NB4 (cell line): Measurements from ENCODE around the gene GSTM4.
"Not testable (repeated sequence)": the region's sequence is repeated elsewhere in the genome, so short reads cannot be mapped to it uniquely, and the experiment has no call there.

Source experiments
- DNase-seq: peaks from one replicate; pipeline ENCODE4 v3.0.0; 2010; ENCODE audit warnings: low read depth
- H3K4me3 ChIP-seq: one replicate; pipeline ENCODE4 v1.5.1; 2011; ENCODE audit warnings: mild to moderate bottlenecking, low read depth, low read length, moderate library complexity
- MYC ChIP-seq: IDR thresholded peaks from 2 replicates; pipeline ENCODE4 v1.6.1; 2011; ENCODE audit warnings: low read depth, low read length
- POLR2A ChIP-seq: IDR thresholded peaks from 2 replicates; pipeline ENCODE4 v1.6.1; 2011; ENCODE audit warnings: mild to moderate bottlenecking; ENCODE audit not compliant: insufficient read length; ENCODE audit errors: extremely low read depth
- TF ChIP-seq, protein P1 (sequence below): IDR thresholded peaks from 2 replicates; pipeline ENCODE4 v1.6.1; 2011; ENCODE audit warnings: low read depth, low read length
- TF ChIP-seq, protein P2 (sequence below): IDR thresholded peaks from one replicate; pipeline ENCODE4 v1.5.1; 2012; ENCODE audit warnings: low read depth, low read length

GSTM4 gene

DNA sequence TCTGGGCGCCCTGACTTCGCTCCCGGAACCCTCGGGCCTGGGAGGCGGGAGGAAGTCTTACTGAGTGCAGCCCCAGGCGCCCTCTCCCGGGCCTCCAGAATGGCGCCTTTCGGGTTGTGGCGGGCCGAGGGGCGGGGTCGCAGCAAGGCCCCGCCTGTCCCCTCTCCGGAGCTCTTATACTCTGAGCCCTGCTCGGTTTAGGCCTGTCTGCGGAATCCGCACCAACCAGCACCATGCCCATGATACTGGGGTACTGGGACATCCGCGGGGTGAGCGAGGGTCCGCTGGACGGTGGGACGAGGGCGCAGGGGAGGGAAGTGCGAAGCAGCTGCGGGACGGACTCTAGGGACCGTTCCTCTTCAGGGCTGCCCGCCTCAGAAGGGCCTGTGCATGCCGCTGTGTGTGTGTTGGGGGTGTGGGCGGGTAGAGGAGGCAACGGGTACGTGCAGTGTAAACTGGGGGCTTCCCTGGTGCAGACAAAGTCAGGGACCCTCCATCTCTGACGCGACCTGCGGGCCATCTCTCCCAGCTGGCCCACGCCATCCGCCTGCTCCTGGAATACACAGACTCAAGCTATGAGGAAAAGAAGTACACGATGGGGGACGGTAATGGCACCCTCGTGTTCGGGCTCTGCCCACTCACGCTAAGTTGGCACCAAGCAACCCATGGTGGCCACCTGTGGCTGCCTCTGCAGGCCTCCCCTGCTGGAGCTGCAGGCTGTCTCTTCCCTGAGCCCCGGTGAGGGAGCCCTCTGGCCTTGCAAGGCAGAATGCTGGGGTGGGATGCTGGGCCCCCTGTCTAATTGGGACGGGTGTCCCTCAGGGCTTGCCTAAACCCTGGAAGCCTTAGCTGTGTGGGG is 32.0 kb downstream of the GSTM4 start, which contains the start of gene GSTM1:
GSTM1 (plus strand) TSS at position 177 of the 859 bp plus-strand sequence; CDS start at position 234, 57 bp downstream.
- no peak within 1 kb of the TSS for H3K4me3 ChIP-seq
- TF ChIP-seq, protein P1, sequence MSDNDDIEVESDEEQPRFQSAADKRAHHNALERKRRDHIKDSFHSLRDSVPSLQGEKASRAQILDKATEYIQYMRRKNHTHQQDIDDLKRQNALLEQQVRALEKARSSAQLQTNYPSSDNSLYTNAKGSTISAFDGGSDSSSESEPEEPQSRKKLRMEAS, result no peak
- TF ChIP-seq POLR2A, result no peak
- TF ChIP-seq, protein P2, sequence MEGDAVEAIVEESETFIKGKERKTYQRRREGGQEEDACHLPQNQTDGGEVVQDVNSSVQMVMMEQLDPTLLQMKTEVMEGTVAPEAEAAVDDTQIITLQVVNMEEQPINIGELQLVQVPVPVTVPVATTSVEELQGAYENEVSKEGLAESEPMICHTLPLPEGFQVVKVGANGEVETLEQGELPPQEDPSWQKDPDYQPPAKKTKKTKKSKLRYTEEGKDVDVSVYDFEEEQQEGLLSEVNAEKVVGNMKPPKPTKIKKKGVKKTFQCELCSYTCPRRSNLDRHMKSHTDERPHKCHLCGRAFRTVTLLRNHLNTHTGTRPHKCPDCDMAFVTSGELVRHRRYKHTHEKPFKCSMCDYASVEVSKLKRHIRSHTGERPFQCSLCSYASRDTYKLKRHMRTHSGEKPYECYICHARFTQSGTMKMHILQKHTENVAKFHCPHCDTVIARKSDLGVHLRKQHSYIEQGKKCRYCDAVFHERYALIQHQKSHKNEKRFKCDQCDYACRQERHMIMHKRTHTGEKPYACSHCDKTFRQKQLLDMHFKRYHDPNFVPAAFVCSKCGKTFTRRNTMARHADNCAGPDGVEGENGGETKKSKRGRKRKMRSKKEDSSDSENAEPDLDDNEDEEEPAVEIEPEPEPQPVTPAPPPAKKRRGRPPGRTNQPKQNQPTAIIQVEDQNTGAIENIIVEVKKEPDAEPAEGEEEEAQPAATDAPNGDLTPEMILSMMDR, result no peak
- no peak for TF ChIP-seq MYC
- no peak for DNase-seq

DNA sequence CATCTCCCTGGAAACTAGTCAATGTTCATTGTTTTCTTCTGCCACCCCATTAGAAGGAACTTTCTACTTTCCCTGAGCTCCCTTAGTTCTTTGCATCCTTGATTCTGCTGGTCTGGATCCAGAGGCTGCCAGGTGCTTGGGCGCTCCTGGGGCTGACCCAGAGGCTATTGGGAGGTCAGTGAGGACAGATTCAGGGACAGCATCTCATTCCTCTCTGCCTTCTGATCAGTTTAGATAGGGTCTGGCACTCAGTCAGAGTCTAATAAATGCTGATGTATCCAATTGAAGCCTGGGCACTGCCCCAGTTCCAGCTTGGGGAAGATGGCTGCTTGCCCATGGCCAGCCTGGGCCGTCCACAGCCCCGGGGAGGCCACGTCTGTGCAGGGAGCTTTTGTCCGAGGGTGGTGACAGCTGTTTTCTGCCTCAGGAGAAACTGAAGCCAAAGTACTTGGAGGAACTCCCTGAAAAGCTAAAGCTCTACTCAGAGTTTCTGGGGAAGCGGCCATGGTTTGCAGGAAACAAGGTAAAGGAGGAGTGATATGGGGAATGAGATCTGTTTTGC is 34.0 kb downstream of the GSTM4 start:
- DNase-seq, result no peak
- TF ChIP-seq MYC (no peak), POLR2A (no peak)
- TF ChIP-seq, protein P2, result no peak
- TF ChIP-seq, protein P1, result no peak
- H3K4me3 ChIP-seq, result no peak overlapping the region

DNA sequence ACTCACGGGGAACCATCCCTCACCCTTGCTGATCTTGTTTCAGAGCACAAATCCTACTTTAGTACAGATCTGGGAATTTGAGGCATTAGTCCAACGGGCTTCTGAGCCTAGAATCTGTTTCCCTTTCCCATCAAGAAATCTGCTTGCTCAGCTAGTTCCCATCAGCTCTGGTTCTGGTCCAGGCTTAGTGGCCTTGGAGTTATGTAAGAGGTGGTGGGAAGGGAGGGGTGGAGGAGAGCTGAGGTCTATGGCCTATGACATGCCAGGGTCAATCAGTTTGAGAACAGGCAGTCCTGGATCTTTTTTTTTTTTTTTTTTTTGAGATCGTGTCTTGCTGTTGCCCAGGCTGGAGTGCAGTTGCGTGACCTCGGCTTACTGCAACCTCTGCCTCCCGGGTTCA is 35.9 kb downstream of the GSTM4 start:
- no peak for DNase-seq
- TF ChIP-seq POLR2A (no peak), MYC (no peak)
- TF ChIP-seq, protein P2, result no peak
- TF ChIP-seq, protein P1, result no peak
- no peak overlapping the region for H3K4me3 ChIP-seq

DNA sequence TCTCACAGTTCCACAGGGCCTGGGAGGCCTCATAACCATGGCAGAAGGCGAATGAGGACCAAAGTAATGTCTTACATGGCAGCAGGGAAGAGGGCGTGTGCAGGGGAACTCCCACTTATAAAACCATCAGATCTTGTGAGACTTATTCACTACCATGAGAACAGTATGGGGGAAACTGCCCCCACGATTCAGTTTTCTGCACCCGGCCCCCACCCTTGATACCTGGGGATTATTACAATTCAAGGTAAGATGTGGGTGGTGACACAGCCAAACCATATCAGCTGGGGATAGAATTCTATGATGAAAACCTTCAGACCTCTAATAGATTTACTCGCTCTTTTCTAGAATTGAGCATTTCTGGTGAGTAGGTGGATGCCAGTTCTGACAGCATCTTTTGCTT is 38.5 kb downstream of the GSTM4 start:
- DNase-seq, result not testable (repeated sequence)

DNA sequence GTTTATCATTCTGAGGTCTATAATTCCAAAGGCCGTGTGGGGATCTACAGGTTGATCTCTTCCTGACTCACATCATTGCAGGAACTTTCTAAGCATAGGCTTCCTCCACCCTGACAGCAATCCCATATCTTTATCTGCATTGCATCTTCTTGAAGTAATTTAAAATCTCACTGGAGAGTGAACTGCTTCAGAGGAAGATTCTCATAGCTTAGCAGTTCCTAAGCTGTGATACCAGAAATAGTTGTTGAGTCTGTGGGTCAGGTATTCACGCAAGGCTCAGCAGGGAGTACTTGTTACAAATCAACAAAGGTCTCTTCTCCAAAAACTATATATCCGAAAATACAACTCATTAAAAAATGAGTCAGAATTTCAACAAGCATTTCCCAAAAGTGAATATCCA is 39.2 kb downstream of the GSTM4 start:
- not testable (repeated sequence) for DNase-seq, H3K4me3 ChIP-seq

More for the DNA sequence above, 38.5 kb downstream of the GSTM4 start:
- not testable (repeated sequence) for H3K4me3 ChIP-seq

DNA sequence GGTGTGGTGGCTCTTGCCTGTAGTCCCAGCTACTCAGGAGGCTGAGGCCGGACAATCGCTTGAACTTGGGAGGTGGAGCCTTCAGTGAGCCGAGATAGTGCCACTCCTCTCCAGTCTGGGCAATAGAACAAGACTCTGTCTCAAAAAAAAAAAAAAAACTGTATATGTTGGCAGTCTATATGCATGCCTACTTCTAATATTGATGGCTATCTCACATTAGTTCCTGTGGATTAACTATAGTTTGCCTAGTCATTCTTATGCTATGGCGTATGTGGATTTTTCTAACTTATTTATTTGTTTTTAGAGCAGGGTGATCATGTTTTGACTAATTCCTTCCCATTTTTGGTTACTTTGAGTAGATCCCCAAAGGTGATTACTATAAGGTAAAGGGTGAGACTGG is 41.2 kb downstream of the GSTM4 start:
- no peak for TF ChIP-seq POLR2A
- TF ChIP-seq, protein P1, result no peak
- TF ChIP-seq, protein P2, result no peak
- TF ChIP-seq MYC, result no peak
- no peak for DNase-seq
- H3K4me3 ChIP-seq, result no peak overlapping the region

DNA sequence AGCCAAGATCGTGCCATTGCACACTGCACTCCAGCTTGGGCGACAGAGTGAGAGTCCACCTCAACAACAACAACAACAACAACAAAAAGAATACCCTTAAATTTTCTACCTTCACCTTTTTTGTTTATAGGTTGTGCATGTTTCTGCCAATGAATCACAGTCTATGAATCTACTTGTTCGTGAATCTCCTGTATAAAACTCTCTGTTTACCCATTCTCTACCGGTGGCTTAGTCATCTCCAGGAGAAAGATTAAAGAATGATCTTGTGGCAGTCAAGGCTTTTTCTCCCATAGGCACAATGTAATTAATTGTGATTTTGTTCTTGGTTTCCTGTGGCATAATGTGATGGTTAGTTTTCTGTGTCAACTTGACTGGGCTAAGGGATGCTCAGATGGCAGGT is 42.0 kb downstream of the GSTM4 start:
- not testable (repeated sequence) for DNase-seq, H3K4me3 ChIP-seq

DNA sequence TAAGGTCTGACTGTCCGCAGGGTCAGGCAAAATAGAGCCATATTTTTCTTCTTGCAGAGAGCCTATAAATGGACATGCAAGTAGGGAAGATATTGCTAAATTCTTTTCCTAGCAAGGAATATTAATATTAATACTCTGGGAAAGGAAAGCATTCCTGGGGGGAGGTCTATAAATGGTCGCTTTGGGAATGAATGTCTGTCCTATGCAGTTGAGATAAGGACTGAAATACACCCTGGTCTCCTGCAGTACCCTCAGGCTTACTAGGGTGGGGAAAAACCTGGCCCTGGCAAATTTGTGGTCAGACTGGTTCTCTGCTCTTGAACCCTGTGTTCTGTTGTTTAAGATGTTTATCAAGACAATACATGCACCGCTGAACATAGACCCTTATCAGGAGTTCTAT is 47.0 kb downstream of the GSTM4 start:
- not testable (repeated sequence) for DNase-seq, H3K4me3 ChIP-seq
